ENCODE results near the gene ARTN.

DNA sequence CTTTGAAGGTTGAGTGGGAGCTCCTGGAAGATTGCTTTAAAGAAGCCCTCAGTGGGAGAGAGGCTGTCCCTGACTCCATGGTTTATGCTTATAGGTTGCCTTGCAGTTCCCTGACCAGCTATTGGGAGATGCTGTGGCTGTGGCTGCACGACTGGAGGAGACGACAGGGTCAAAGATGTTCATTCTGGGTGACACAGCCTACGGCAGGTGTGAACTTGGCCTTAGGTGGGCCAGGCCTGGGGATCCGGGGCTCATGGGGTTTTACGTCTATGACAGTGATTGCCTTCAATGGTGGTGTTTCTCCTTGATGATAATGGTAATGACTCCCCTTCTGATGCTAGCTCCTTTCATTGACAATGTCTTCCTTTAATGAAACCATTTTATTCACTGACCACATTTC is 36.9 kb downstream of the ARTN start:
- TF ChIP-seq POLR2A (conservative IDR thresholded peaks at IDR 0.05), result no peak
- TF ChIP-seq, protein P1, sequence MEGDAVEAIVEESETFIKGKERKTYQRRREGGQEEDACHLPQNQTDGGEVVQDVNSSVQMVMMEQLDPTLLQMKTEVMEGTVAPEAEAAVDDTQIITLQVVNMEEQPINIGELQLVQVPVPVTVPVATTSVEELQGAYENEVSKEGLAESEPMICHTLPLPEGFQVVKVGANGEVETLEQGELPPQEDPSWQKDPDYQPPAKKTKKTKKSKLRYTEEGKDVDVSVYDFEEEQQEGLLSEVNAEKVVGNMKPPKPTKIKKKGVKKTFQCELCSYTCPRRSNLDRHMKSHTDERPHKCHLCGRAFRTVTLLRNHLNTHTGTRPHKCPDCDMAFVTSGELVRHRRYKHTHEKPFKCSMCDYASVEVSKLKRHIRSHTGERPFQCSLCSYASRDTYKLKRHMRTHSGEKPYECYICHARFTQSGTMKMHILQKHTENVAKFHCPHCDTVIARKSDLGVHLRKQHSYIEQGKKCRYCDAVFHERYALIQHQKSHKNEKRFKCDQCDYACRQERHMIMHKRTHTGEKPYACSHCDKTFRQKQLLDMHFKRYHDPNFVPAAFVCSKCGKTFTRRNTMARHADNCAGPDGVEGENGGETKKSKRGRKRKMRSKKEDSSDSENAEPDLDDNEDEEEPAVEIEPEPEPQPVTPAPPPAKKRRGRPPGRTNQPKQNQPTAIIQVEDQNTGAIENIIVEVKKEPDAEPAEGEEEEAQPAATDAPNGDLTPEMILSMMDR (IDR thresholded peaks at IDR 0.05 in 2 of 3, conservative IDR thresholded peaks at IDR 0.05 in 1 of 3; ENCODE audit: insufficient read depth in 2 of 3, low read depth in 1 of 3, low read length in 3 of 3), result no peak
- TF ChIP-seq HLTF (IDR thresholded peaks at IDR 0.05), result no peak
- TF ChIP-seq KDM4B (IDR thresholded peaks at IDR 0.05; ENCODE audit: borderline replicate concordance in 2 of 2, low read depth in 1 of 2), result no peak
- no peak for TF ChIP-seq POLR2AphosphoS5 (IDR thresholded peaks at IDR 0.05; ENCODE audit: control insufficient read depth, insufficient read depth, low read depth, low read length)
- TF ChIP-seq PKNOX1 (IDR thresholded peaks at IDR 0.05), result no peak

All from K562 (cell line).